CD4-positive, alpha-beta T cell treated with Interleukin-4 for 1 hour (primary cell): ENCODE measurements around the gene KRTAP6-1.

ENCODE experiments used
- DNase-seq, 2 donors: peaks; one replicate each; pipeline ENCODE4 v3.0.0-alpha.2; 2020 to 2022

The KRTAP6-1 gene, protein sequence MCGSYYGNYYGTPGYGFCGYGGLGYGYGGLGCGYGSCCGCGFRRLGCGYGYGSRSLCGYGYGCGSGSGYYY

GRCh38 chr21:30613836-30614235, at the start of gene KRTAP6-1:
Gene KRTAP6-1, minus strand, starts transcription at chr21:30613930. Its CDS starts 26 bp downstream, at chr21:30613904.
- no peak for DNase-seq

- no peak for DNase-seq
Measured at GRCh38 chr21:30652891-30653290, 39.2 kb upstream of the KRTAP6-1 start.

DNA sequence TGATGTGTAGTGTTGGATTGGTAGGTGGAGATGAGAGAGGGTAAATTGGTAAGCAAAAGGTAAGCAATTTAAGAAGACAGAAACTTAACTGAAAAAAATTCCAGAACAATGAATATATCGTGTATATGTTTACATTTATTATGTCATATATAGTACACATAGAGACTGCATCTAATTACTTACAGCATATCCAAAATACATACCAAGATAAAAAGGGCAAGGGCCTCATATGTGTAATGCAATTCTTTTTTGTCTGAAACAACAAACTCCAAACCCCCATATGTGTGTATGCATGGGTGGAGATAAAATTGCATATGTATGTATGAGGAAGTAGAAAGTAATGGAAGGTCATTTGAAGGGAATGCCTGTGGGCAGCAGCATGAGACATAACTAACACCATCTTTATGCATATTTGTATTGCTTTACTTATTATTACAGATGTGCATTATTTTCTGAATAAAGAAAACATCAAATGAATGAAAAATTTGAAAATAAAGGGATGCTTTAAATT, 33.2 kb upstream of the KRTAP6-1 start:
- no peak for DNase-seq

DNA sequence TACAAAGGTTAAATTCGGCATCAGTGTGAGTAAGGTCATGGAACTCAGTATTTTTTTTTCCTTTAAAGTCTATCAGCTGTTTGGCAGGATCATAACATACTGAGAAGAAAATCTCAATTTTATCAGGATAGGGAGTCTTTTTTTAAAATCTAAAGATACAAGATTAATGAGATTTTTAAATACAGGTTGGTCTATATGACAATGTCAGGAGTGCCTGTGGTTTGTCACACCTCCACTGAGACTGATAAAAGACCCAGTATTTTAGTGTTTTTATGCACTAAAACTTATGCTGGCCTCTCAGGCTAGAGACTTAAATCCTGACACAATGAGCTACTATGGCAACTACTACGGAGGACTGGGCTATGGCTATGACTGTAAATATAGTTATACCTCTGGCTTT, 28.8 kb upstream of the KRTAP6-1 start, which contains the start of gene KRTAP20-3:
Gene KRTAP20-3, plus strand, starts transcription at position 301 of the 400 bp plus-strand sequence.
- DNase-seq, result no peak

DNA sequence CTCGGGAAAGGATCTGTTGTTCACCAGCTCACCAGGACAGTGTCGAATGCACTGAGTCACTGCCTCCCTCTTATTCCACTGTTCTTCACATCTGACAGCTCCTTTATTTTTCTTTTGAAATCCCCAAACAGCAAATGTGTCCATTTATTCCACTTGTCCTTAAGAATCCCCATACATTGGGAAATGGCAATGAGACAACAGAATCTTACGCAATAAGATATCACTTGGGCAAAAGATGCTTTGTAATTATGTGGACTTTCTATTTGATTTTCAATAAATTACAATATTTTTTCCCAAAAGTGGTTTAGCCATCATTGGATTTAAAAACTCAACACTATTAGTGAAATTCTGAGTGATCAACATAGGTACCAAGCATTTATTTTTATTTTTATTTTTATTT, 25.0 kb upstream of the KRTAP6-1 start:
- no peak for DNase-seq

GRCh38 chr21:30634906-30635305, 21.2 kb upstream of the KRTAP6-1 start, which contains the start of gene KRTAP20-2:
Gene KRTAP20-2, plus strand, starts transcription at chr21:30635206. Its CDS starts 58 bp downstream, at chr21:30635264.
- no peak for DNase-seq

GRCh38 chr21:30629200-30629599, 15.5 kb upstream of the KRTAP6-1 start:
- DNase-seq, result no peak

DNA sequence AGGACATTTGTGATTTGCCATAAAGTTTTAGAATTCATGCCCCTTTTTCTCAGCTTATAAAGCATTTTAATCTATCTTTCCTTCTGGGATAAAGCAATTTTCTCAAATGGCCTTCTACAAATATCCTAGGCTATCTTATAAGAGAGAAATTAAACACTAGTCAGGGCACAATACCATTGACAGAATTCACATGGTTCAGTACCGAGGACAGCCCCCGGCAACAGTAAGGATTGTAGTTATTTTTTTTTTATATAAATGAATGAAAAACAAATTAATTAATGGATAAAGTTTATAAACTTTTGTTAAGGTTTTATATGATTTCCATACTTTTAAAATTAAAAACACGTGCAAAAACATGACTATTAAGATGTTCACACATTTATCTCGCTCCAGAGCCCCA, 14.4 kb upstream of the KRTAP6-1 start:
- no peak for DNase-seq

DNA sequence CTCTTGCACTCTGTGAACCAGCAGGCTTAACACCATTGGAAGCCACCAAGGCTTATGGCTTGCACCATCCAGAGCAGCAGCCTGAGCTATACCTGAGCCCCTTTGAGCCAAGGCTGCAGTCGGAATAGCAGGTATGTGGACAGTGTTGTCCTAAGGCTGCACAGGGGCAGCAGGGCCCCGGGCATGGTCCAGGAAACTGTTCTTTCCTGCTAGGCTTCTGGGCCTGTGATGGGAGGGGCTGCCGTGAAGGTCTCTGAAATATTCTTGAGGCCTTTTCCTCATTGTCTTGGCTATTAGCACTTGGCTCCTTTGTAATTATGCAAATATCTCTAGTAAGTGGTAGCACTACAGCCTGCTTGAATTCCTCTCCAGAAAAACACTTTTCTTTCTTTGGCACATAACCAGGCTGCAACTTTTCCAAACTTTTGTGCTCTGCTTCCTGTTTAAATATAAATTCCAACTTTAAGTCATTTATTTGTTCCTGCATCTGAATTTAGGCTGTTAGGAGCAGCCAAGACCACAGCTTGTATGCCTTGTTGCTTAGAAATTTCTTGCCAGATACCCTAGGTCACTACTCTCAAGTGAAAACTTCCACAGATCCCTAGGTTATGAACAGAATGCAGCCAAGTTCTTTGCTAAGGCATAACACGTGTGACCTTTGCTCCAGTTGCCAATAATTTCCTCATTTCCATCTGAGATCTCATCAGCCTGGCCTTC, 11.9 kb upstream of the KRTAP6-1 start:
- no peak for DNase-seq

GRCh38 chr21:30623362-30623761, 9.6 kb upstream of the KRTAP6-1 start:
- DNase-seq, result no peak

DNA sequence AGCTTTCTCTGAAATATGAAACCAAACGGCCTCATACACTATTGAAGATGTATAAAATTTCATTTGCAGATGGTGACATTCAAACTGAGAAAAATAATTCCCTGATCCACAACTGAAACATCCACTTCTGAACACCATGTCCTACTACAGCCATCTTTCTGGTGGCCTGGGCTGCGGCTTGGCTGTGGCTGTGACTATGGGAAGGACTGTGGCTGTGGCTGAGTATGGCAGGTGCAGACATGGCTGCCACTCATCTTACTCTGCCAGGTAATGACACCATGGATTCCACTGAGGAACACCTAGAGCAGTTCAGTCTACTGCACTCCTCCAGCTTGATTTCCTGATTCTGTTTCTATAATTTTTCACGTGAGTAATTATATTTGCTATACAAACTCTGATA, 6.8 kb upstream of the KRTAP6-1 start, which contains the start of gene KRTAP20-4:
Gene KRTAP20-4, plus strand, starts transcription at position 106 of the 400 bp plus-strand sequence.
- DNase-seq, result no peak

GRCh38 chr21:30620080-30620479, 6.3 kb upstream of the KRTAP6-1 start:
- no peak for DNase-seq

DNA sequence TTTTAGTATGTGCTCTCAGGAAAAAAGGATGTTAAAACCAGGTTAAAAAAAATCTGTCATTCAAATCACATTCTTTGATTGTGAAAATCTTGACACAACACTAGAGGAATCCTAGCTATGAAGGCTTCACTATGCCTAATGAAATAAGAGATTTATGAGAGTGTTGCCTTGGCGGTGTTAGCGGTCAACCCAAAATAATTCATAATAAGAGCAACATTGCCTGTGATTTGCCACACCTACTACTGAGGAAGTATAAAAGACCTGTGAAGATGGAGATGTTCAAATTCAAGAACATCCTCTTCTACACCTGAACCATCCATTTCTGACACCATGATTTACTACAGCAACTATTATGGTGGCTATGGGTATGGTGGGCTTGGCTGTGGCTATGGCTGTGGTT, 2.4 kb upstream of the KRTAP6-1 start, which contains the start of gene KRTAP20-1:
Gene KRTAP20-1, plus strand, starts transcription at position 301 of the 400 bp plus-strand sequence. Its CDS starts 30 bp downstream, at position 331.
- no peak for DNase-seq

- DNase-seq, result no peak
Measured at GRCh38 chr21:30615199-30615598, 1.5 kb upstream of the KRTAP6-1 start.

- no peak for DNase-seq
Measured at GRCh38 chr21:30612132-30612531, 1.6 kb downstream of the KRTAP6-1 start.

DNA sequence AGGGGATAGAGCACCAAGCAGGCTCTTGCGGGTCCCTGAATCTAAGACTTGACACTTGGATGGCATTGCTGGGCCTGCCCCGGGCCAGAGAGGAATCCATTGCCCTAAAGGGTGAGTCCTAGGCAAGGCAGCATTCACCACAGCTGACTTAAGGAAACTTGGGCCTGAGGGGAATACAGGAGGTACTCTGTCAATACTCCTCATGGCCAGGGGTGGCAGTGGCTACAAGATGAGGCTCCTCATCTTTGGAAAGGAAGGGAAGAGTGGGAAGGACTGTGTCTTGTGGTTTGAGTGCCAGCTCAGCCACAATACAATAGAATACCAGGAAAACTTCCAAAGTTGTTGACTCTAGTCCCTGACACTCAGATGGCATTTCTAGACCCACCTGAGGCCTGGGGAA, 7.8 kb downstream of the KRTAP6-1 start:
- DNase-seq, result no peak

- no peak for DNase-seq
Measured at GRCh38 chr21:30600787-30601186, 12.9 kb downstream of the KRTAP6-1 start, which contains the start of gene KRTAP22-1. Gene KRTAP22-1, plus strand, starts transcription at chr21:30601087.

DNA sequence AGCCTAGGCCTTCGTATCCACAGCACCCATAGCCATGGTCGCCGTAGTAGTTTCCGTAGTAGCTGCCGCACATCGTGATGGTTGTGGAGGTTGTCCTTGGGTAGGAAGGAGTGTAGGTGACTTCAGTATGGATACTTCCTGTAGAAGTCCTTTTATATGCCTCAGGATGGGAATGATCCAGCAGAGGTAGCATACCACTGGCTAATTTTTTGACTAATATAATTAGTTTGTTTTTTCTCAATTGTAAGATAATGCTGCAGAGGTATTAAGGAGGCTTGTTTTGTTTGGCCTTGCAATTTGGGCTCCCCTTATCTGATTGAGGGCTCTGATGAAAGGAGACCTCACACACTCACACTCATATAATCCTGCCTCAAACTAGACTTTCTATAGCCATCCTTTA, 14.9 kb downstream of the KRTAP6-1 start, which contains the start of gene KRTAP6-2:
Gene KRTAP6-2, minus strand, starts transcription at position 101 of the 400 bp plus-strand sequence. Its CDS starts 28 bp downstream, at position 73.
- no peak for DNase-seq

- no peak for DNase-seq
Measured at GRCh38 chr21:30592140-30592539, 21.6 kb downstream of the KRTAP6-1 start, which contains the start of gene KRTAP6-3. Gene KRTAP6-3, plus strand, starts transcription at chr21:30592440. Its CDS starts 6 bp downstream, at chr21:30592446.

DNA sequence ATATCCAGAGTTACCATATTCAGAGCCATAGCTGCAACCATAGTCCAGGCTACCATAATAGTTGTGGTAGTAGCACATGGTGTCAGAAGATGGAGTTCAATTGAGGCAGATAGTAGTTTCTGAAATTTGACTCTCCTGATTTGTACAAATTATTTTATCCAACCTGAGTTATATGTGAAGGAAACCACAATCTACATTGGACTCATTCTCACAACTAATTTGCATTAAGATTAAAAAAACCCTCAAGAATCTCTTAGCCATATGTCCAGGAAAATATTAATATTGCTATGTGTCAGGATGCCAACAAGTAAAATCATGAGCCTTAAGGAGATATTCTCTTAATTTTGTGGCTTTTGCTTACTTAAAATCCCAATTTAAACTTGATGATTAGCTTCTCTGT, 23.4 kb downstream of the KRTAP6-1 start, which contains the start of gene KRTAP22-2:
Gene KRTAP22-2, minus strand, starts transcription at position 101 of the 400 bp plus-strand sequence.
- no peak for DNase-seq

GRCh38 chr21:30582870-30583269, 30.9 kb downstream of the KRTAP6-1 start:
- no peak for DNase-seq

DNA sequence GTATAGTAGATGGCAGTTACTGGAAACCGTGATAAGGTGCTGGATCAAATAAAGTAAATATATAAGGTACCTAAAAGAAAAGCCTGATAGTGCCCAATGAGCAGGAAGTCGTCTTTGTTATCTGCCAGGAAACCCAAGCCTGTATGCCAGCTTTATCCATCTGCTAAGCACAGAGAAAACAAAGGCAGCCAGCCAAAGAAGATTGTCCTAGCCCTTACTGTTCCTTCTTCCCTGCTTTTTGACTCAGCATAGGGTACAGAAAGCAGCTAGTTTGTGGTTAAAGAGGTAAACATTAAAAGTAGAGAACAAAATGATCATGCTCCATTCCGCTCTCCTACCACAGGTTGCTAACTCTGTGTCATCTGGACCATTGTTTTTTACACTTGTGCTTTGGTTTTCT, 33.6 kb downstream of the KRTAP6-1 start:
- DNase-seq, result no peak

- no peak for DNase-seq
Measured at GRCh38 chr21:30579346-30579745, 34.4 kb downstream of the KRTAP6-1 start.

GRCh38 chr21:30577766-30578165, 36.0 kb downstream of the KRTAP6-1 start:
- no peak for DNase-seq
